Stimulated activated effector memory CD8-positive, alpha-beta T cell treated with anti-CD3 and anti-CD28 coated beads, Interleukin-12 subunit alpha, Interleukin-12 subunit beta, amount 100 ng/mL, for 72 hours (primary cell): ENCODE data around the gene TSR3.

ENCODE experiments used
- ATAC-seq: fragments of 150-1000 bp; cut with Tn5 transposase; 2 replicates; pipeline ENCODE4 v1.10.0; 2021
- DNase-seq, 2 donors: peaks; one replicate each; pipeline ENCODE4 v3.0.0; 2021 to 2022; ENCODE audit warnings: low spot score in 2 of 2
- H3K27ac Mint-ChIP-seq: one replicate; pipeline ENCODE4 v1.8.0; 2022; ENCODE audit warnings: mild to moderate bottlenecking, mixed read lengths
- H3K36me3 Mint-ChIP-seq: one replicate; pipeline ENCODE4 v1.8.0; 2022; ENCODE audit warnings: mild to moderate bottlenecking, mixed read lengths
- H3K4me1 Mint-ChIP-seq: one replicate; pipeline ENCODE4 v1.8.0; 2022; ENCODE audit warnings: mixed read lengths
- H3K4me3 Mint-ChIP-seq: one replicate; pipeline ENCODE4 v1.8.0; 2022; ENCODE audit warnings: mild to moderate bottlenecking, mixed read lengths
- H3K9me3 Mint-ChIP-seq: one replicate; pipeline ENCODE4 v1.8.0; 2022; ENCODE audit warnings: mixed read lengths

The TSR3 gene

DNA sequence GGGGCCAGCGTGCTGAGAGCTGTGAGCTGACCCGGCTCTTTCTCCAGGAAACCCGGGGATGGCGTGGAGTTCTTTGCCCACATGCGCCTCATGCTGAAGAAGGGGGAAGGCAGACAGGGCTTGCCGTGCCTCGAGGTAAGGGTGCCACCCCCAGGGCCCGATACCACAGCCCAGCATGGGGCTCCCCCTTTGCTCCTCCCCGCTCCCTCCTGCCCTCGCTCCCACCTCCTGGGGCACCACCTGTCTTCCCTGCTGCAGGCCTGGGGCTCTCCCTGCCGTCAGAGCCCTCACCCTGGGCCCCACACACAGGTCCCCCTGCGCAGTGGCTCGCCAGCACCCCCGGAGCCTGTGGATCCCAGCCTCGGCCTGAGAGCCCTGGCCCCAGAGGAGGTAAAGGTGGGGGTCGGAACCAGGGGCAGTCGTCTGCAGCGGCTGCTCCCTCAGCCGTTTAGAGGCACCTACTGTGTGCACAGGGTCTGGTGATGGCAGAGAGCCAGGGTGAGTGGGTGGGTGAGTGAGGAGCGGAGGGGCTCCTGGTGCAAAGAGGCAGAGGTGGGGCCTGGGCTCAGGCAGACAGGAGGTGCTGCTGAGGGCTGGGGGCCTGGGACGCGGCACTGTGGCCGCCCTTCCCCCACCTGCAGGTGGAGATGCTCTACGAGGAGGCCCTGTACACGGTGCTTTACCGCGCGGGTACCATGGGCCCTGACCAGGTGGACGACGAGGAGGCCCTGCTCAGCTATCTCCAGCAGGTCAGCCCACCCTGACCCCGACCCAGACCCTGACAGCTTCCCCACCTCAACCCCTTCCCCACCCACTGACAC lies 12.6 kb downstream of the TSR3 start:
- ATAC-seq: no peak
- no peaks in the 10 kb centered on the region for H3K9me3 Mint-ChIP-seq
- DNase-seq: no peak
- peaks cover 6% of the 10 kb centered on the region for H3K36me3 Mint-ChIP-seq
- peaks cover 18% of the 10 kb centered on the region for H3K4me1 Mint-ChIP-seq
- no peak overlapping the region for H3K27ac Mint-ChIP-seq
- no peak overlapping the region for H3K4me3 Mint-ChIP-seq

DNA sequence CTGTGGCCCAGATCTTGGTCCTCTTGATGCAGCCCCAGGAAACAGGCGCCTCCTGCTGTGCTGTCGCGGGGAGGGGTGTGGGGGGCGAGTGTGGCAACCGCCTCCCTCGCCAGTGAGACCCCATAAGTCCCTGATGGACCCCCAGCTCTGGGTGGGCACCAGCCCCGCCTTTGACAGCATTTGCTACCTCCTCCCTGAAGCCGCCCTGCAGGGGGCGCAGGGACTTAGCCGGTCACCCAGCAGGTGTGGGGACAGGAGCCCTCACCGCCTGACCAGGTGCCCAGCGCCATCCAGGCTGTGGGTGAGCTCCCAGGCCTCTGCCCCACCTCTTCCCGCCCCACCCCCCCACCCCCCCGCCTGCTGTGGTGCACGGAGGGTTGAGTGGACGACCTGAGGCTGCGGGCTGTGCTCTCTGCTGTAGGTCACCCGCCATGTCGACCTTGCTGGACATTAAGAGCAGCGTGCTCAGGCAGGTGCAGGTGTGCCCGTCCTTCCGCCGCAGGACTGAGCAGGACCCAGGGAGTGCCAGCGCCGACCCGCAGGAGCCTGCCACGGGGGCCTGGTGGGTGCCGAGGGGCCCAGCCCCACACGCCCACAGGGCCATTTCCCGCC lies 13.5 kb downstream of the TSR3 start:
- ATAC-seq (no peak), DNase-seq (peak in 1 of 2 donors; percentile 65)
- H3K36me3 Mint-ChIP-seq: peaks cover 4% of the 10 kb centered on the region
- H3K4me1 Mint-ChIP-seq: peaks cover 14% of the 10 kb centered on the region
- H3K9me3 Mint-ChIP-seq: no peaks in the 10 kb centered on the region
- no peak overlapping the region for H3K4me3 Mint-ChIP-seq
- H3K27ac Mint-ChIP-seq: no peak overlapping the region

DNA sequence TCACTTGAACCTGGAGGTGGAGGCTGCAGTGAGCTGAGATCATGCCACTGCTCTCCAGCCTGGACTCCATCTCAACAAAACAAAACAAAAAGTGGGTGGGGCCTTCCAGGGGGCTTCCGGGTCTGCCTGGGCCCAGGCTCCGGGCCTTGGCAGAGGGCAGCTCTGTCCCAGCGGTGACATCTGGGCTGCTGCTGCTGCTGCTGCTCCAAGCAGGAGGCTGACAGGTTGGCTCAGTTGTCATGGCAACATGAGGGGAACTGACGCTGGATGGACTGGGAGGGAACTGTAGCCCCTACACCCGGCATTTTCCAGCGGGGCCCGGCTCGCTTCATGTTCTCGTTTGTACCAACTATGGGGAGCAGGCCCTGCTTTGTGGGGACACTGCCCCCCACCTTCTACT lies 14.2 kb downstream of the TSR3 start:
- DNase-seq (no peak), ATAC-seq (no peak)
- Mint-ChIP-seq H3K36me3 (no peaks in the 10 kb centered on the region), H3K4me3 (no peak overlapping the region), H3K4me1 (peaks cover 10% of the 10 kb centered on the region), H3K9me3 (no peaks in the 10 kb centered on the region), H3K27ac (no peak overlapping the region)

DNA sequence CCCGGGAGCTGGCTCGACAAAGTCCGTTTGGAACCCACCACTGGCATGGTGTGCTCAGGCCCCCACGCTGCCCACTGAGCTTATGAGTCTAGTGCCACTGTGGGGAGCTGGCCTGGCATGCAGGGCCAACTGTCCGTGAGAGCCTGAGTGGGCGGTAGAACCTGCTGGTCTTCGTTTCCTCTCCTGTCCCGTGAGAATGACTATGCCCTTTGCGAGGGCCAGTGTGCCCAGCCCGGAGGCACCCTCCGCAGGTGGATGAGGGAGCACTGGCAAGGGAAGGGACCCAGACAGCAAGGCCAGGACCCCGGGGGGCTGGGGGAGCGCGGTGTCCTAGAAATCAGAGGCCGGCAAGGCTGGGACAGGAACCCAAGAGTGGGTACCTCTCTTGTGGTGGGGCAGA lies 15.1 kb downstream of the TSR3 start:
- no peak overlapping the region for H3K4me3 Mint-ChIP-seq
- peaks cover 11% of the 10 kb centered on the region for H3K4me1 Mint-ChIP-seq
- no peak for DNase-seq
- H3K36me3 Mint-ChIP-seq: no peaks in the 10 kb centered on the region
- no peak for ATAC-seq
- H3K9me3 Mint-ChIP-seq: no peaks in the 10 kb centered on the region
- no peak overlapping the region for H3K27ac Mint-ChIP-seq

DNA sequence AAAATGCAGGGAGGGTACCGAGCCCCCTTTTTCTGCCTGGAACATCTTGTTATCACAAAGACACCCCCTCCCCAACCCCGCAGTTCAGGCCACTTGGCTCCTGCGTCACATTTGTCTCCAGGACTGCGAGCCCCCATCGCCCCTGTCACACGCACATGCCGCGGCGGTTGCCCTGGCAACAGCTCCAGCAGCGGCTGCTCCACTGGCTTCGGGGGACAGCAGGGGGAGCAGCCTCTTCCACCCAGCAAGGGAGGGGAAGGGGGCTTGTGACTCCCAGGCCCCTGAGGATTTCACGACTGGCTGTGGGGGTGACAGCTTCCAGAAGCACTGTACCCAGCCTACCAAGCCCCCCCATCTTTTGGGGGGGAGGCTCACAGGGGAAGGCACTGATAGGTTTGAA lies 15.7 kb downstream of the TSR3 start:
- no peak for ATAC-seq
- DNase-seq: no peak
- Mint-ChIP-seq H3K4me3 (no peak overlapping the region), H3K36me3 (no peaks in the 10 kb centered on the region), H3K9me3 (no peaks in the 10 kb centered on the region), H3K4me1 (peaks cover 17% of the 10 kb centered on the region), H3K27ac (no peak overlapping the region)

DNA sequence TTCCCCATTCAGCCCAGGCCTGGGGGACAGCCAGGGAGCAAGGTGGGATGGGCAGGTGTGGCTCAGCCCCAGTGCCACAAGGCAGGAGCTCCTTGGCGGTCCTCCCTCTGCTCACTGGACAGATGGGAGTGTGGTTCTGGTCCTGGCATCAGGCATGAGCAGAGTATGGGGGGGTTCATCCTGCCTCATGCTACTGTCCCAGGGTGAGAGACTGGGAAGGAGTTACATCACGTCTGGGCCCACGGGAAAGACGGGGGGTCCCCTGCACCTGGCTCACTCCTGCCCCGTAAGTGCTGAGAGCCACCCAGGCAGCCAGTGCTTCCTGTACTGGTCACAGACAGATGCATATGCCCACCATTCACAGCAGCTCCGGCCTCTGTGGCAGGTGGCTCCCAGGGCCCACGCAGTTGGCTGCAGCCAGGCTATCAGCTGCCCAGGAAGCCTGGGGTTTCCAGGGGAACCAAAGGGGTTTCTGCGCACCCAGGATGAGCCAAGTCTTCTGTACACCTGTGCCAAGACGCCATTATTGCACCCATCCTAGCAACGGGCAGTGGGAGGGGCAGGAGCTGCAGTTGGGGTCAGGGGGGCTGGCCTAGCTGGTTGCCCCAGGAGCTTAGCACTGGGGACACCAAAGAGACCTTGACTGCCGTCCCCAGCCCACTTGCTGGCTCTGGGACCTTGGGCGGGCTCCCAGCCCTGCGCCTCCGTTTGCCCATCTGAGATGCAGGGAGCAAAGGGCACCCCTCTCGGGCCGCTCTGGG lies 16.3 kb downstream of the TSR3 start:
- H3K4me1 Mint-ChIP-seq: peaks cover 17% of the 10 kb centered on the region
- DNase-seq (peak in 1 of 2 donors; percentile 53), ATAC-seq (no peak)
- no peak overlapping the region for H3K27ac Mint-ChIP-seq
- H3K4me3 Mint-ChIP-seq: no peak overlapping the region
- H3K36me3 Mint-ChIP-seq: no peaks in the 10 kb centered on the region
- no peaks in the 10 kb centered on the region for H3K9me3 Mint-ChIP-seq

DNA sequence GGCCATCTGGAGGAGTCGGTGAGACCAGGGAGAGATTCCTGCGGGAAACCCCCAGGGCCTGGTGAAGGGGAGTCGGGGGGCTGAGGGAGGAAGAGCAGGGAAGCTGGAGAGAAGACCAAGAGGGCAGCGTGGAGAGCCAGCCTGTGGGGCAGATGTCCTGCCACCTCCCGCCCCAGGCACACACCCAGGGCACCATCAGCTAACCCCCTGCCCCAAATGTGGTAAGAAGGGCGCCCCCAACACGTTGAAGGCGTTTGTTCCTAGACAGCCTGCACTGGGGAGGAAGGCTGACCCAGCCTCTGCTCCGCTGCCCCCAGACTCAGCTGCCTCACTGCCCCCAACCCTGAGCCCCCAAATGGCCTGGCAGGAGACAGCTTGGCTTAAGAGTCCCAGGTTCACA lies 16.9 kb downstream of the TSR3 start:
- H3K36me3 Mint-ChIP-seq: no peaks in the 10 kb centered on the region
- H3K4me3 Mint-ChIP-seq: peak overlapping the region; percentile 18
- no peak for DNase-seq
- ATAC-seq: no peak
- H3K4me1 Mint-ChIP-seq: peaks cover 17% of the 10 kb centered on the region
- no peaks in the 10 kb centered on the region for H3K9me3 Mint-ChIP-seq
- H3K27ac Mint-ChIP-seq: no peak overlapping the region

DNA sequence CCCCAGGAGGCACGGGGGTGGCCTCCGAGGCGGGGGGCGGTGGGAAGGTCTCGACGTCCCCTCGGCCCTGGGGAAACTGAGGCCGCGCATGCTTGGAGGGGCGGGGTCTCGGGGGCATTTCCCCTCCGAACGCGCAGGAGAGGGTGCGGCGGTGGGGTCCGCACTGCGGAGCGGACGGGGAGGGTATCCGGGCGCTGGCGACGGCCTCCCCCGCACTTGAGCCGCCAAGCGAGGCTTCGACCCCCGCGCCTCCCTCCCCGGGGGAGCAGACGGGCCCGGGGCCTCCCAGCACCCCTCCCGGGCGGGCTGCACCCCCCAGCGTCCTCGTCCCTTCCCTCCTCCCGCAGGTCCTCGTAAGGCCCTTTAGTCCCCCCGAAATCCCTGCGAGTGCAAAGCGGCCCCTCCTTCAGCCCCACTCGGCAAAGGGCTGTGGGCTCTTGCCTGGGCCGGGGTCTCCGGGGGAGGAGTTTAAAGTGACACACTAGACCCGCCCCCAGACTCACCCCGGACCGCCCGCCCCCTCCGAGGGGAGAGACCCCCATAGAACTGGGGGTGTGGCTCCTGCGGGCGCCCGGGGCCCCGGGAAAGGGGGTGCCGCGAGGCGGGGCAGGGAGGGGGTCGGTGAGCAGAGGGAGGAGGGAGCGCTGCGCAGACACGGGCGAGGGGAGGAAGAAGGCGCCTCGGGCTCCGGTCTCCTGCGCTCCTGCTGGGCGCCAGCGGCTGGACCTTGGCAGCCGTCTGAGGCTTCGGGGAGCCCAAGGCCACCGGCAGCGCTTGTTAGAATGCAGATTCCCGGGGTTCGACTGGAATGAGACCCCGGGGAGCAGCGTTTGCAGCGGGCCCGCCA lies 17.6 kb downstream of the TSR3 start:
- ATAC-seq (no peak), DNase-seq (peak in 1 of 2 donors; percentile 51)
- H3K4me1 Mint-ChIP-seq: peaks cover 17% of the 10 kb centered on the region
- no peaks in the 10 kb centered on the region for H3K36me3 Mint-ChIP-seq
- peak overlapping the region; percentile 18 for H3K4me3 Mint-ChIP-seq
- H3K9me3 Mint-ChIP-seq: no peaks in the 10 kb centered on the region
- no peak overlapping the region for H3K27ac Mint-ChIP-seq

DNA sequence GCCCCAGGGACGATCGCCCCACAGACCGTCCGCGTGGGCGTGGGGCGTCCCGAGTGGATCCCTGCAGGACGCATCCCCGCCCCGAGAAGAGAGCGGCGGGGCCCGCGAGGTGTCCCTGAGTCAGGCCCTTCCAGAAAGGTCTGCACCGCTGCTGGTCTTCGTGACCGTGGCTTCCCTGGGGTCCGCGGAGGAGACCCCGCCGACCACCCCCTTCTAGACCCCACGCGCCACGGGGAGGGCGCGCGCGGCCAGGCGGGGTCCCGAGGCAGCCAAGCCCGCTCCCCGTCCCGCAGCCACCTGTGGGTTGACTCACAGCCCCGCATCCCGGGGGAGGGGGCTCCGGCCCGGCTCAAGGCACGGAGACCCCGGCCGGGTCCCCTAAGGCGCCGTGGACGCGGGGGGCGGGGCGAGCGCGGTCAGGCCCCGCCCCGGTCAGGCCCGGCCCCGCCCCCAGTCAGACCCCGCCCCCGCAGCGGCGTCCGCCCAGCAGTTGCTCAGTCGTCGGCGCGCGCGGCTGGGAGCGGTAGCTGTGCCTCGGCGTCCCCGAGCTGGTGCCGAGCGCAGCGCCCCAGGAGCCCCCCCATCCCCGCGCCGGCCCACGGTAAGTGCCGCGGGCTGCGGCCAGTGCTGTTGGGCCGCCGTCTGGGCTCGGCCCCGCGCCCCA lies 18.4 kb downstream of the TSR3 start, which contains the start of gene BAIAP3:
Gene BAIAP3 (plus strand): TSS at position 497 of the 664 bp plus-strand sequence. CDS start 4,905 bp downstream, outside the sequence.
- peak; percentile 70 for ATAC-seq
- Mint-ChIP-seq H3K36me3 (no peaks in the 10 kb centered on the region), H3K4me1 (peaks cover 17% of the 10 kb centered on the region), H3K9me3 (no peaks in the 10 kb centered on the region), H3K4me3 (peak within 1 kb of the TSS; percentile 73), H3K27ac (peak within 1 kb of the TSS; percentile 69)
- DNase-seq: peak; percentile 57 to 74

DNA sequence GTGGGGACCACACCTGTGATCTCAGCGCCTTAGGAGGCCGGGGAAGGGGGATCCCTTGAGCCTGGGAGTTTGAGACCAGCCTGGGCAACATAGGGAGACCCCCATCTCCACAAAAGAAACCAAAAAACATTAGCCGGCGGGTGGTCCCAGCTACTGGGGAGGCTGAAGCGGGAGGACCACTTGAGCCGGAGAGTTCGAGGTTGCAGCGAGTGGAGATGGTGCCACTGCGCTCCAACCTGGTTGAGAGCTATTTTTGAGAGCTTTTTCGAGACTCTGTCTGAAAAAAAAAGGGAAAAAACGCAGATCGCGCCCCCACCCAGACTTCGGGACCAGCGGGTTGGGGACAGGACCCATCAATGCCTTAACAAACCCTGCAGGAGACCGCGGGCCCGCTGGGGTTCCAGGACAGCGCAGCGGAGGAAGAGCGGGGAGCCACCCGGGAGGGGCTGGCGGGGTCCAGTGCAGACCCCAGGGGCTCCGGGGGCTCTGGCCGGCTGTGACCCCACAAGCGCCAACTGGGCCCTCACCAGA lies 19.0 kb downstream of the TSR3 start:
- no peaks in the 10 kb centered on the region for H3K36me3 Mint-ChIP-seq
- DNase-seq: peak in 1 of 2 donors; percentile 54
- no peak for ATAC-seq
- no peaks in the 10 kb centered on the region for H3K9me3 Mint-ChIP-seq
- peak overlapping the region; percentile 73 for H3K4me3 Mint-ChIP-seq
- H3K4me1 Mint-ChIP-seq: peaks cover 17% of the 10 kb centered on the region
- H3K27ac Mint-ChIP-seq: peak overlapping the region; percentile 69

DNA sequence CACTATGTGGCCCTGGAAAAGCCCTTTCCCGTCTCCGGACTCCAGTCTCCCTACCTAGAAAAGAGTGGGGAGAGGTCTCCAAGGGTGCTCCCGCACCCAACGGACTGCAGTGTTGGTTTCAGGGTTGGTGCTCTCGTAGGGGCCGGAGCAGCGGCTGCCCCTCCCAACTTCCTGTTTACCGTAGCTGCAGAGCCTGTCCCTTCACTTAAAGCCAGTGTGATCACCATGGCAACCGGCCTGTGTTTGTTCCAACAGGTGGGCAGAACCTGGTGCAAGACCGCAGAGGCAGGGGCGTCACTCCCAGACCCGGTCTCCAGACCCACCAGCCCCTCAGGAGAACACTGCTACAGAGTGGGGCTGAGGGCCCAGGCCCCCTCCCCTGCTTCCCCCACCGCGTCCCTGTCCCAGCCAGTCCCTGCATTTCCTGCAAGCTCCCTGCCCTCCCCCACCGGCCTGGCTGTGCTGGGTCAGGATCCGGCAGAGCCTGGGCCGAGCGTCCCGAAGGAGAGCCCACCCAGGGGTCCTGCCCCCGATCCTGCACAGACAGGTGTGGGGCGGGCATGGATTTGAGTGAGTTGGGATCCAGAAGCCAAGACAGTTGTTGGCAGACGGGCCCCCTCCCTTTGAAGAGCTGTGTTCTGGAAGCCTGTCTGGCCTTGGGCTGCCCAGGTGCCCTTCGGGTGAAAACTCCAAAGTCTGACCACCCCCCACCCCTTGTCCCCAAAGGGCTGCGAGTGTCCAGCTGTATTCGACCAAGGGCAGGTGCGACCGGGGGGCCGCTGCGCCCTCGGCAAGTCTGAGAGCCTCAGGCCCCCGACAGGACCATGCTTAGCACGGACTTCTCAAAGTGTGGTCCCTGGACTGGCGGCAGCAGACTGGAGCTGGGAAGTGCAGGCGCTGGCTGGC lies 19.7 kb downstream of the TSR3 start:
- H3K27ac Mint-ChIP-seq: peak overlapping the region; percentile 76
- DNase-seq (peak in 1 of 2 donors; percentile 75), ATAC-seq (peak; percentile 56)

DNA sequence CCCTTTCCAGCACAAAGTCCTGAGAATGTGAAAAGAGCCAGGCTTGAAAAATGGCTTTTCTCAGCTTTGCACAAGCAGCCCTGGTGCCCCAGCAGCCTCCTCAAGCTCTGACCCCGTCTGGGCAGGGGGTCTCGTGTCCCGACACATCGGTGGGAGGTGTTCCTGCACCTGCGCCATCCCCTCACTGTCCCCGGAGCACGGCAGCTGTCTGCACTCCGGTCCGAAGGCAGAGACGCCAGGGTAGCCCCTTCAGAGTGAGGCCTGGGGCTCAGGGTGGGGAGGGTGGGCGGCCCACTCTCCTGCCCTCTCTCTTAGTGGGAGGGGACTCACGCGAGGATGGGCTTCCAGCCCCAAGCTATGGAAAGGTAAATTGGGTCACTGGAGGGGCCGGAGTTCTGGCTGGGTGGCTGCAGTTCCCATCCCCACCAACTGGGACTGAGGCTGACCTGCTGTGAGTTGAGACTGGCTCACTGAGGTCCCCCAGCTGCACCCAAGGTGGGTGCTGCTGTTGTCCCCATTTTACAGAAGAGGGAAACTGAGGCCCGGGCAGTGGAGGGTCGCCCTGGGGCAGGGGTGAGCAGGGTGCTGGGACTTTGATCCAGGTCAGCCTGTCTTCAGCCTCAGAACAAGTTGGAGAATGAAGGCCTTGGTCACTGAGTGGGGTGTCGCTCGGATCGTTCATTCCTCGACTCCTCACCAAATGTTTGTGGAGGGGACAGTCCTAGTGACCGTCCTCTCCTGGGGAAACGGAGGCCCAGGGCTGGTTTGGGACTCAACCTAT lies 20.6 kb downstream of the TSR3 start:
- peaks cover 17% of the 10 kb centered on the region for H3K4me1 Mint-ChIP-seq
- DNase-seq (no peak), ATAC-seq (no peak)
- peak overlapping the region; percentile 76 for H3K27ac Mint-ChIP-seq
- peak overlapping the region; percentile 73 for H3K4me3 Mint-ChIP-seq
- peaks cover 7% of the 10 kb centered on the region for H3K36me3 Mint-ChIP-seq
- no peaks in the 10 kb centered on the region for H3K9me3 Mint-ChIP-seq

More for the DNA sequence above, 19.7 kb downstream of the TSR3 start:
- no peaks in the 10 kb centered on the region for H3K9me3 Mint-ChIP-seq
- no peaks in the 10 kb centered on the region for H3K36me3 Mint-ChIP-seq
- H3K4me1 Mint-ChIP-seq: peaks cover 17% of the 10 kb centered on the region
- H3K4me3 Mint-ChIP-seq: peak overlapping the region; percentile 73
